ENCODE measurements around the gene DMXL2.

DNA sequence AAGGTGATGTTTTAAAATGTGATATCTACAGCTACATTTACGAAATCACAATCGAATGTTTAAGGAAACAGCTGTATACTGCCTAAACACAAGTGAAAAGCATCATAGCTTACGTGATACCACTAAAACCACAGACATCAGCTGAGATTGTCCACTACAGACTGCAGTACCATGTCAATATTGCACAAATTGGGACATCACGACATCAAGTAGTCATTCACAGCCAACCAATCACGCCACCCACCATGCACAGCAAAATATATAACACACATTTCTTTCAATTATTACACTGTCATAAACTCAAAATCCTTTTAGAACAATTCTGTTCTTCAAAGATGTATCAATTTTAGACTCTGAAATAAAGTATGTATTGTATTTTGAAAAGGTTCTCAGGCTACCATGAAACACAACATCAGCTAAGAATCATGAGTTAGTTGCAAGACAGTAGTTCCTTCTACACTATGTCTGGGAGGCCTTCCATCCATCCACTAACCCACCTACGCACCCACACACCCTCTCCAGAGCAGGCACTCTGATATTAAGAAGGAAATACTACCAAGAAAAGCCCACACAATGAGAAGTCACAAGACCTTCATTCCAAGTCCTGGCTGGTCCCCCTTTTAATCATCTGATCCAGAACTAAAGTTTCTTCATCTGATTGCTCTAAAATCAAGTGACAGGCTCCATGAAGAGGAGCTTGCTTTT lies 3.1 kb downstream of the DMXL2 start:
- TF ChIP-seq TAF1 (IDR thresholded peaks at IDR 0.05; ENCODE audit: borderline replicate concordance, insufficient read depth, low read length), result no peak
- TF ChIP-seq POLR2AphosphoS5 (IDR thresholded peaks at IDR 0.05; ENCODE audit: low read depth, low read length), result no peak
- TF ChIP-seq, protein P1, sequence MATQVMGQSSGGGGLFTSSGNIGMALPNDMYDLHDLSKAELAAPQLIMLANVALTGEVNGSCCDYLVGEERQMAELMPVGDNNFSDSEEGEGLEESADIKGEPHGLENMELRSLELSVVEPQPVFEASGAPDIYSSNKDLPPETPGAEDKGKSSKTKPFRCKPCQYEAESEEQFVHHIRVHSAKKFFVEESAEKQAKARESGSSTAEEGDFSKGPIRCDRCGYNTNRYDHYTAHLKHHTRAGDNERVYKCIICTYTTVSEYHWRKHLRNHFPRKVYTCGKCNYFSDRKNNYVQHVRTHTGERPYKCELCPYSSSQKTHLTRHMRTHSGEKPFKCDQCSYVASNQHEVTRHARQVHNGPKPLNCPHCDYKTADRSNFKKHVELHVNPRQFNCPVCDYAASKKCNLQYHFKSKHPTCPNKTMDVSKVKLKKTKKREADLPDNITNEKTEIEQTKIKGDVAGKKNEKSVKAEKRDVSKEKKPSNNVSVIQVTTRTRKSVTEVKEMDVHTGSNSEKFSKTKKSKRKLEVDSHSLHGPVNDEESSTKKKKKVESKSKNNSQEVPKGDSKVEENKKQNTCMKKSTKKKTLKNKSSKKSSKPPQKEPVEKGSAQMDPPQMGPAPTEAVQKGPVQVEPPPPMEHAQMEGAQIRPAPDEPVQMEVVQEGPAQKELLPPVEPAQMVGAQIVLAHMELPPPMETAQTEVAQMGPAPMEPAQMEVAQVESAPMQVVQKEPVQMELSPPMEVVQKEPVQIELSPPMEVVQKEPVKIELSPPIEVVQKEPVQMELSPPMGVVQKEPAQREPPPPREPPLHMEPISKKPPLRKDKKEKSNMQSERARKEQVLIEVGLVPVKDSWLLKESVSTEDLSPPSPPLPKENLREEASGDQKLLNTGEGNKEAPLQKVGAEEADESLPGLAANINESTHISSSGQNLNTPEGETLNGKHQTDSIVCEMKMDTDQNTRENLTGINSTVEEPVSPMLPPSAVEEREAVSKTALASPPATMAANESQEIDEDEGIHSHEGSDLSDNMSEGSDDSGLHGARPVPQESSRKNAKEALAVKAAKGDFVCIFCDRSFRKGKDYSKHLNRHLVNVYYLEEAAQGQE (IDR thresholded peaks at IDR 0.05; ENCODE audit: insufficient read depth in 1 of 2, low read depth in 2 of 2, low read length in 2 of 2), result no peak
